GM11168 (cell line): ENCODE measurements around the gene PRAMEF26.
"Not testable (repeated sequence)": the region's sequence is repeated elsewhere in the genome, so short reads cannot be mapped to it uniquely, and the experiment has no call there.

ENCODE experiments used
- in situ Hi-C: fragments of 300-500 bp; cut with MboI; formaldehyde crosslinking; loops from one replicate; pipeline ENCODE4 v1.12.0; 2022; ENCODE audit warnings: low sequenced_read_pairs; ENCODE audit not compliant: unreplicated experiment

The PRAMEF26 gene

GRCh38 chr1:13155909-13156308, at the start of gene PRAMEF26:
PRAMEF26 (minus strand) TSS chr1:13156009; CDS start chr1:13153095, 2,914 bp downstream.
- in situ Hi-C loops, result not testable (repeated sequence)

GRCh38 chr1:13201309-13201708, 45.5 kb upstream of the PRAMEF26 start, which contains the start of gene PRAMEF13:
PRAMEF13 (minus strand) TSS chr1:13201409; CDS start chr1:13199589, 1,820 bp downstream.
- in situ Hi-C loops, result not testable (repeated sequence)

GRCh38 chr1:13171548-13171947, 15.7 kb upstream of the PRAMEF26 start, which contains the start of gene PRAMEF9:
PRAMEF9 (plus strand) TSS chr1:13171848; CDS start chr1:13175281, 3,433 bp downstream.
- in situ Hi-C loops, result not testable (repeated sequence)

GRCh38 chr1:13165531-13165930, 9.7 kb upstream of the PRAMEF26 start, which contains the start of gene HNRNPCL4:
HNRNPCL4 (minus strand) TSS chr1:13165631; CDS start chr1:13165467, 164 bp downstream.
- in situ Hi-C loops, result not testable (repeated sequence)

GRCh38 chr1:13116754-13117153, 39.1 kb downstream of the PRAMEF26 start, which contains the start of gene HNRNPCL2:
HNRNPCL2 (minus strand) TSS chr1:13116854; CDS start chr1:13116400, 454 bp downstream.
- in situ Hi-C loops, result loop anchor here (25.0 kb wide), 1 partner anchor 121 kb away; the partner anchor contains the start of gene PRAMEF18
